Heart left ventricle (tissue), 13 donors: ENCODE measurements around the gene PACS2.

Source experiments
- POLR2A ChIP-seq, 2 donors: fragments of 450-650 bp; IDR thresholded peaks; one replicate each; pipeline ENCODE4 v1.6.1; 2017; ENCODE audit warnings: antibody characterized with exemption in 2 of 2, mild to moderate bottlenecking in 2 of 2, moderate library complexity in 2 of 2
- TF ChIP-seq, protein P1 (sequence below), 12 donors: fragments of 200-600 bp; sonication (generic) in 4 of 12; IDR thresholded peaks; one replicate each; pipeline versions ENCODE4 v1.5.0 to v1.8.0; 2018 to 2022; ENCODE audit warnings: antibody characterized with exemption in 12 of 12, mild to moderate bottlenecking in 5 of 12
- donor health status: ischemic (EF 13 %, LVEDD 7.1; RV severe dilation, severe dysfunction).
- donor health status: DM: no; HTN: yes; CAD: no.
- donor health status: DM: no; HTN: no; CAD: no.
- donor health status: ischemic (EF 25% LVEDD 6.9; RV normal size, moderate dysfunction).
- donor health status: ischemic (EF 25% LVEDD 5.7; RV mildly dilated, moderate dysfunction).
- donor health status: ischemic (EF 35%, LVEDD 5.7; RV mildly dilated, moderate dysfunction).
- donor health status: nonischemic (EF 11% LVEDD 7.7; RV severe dilation, severe dysfunction).
- donor health status: DM: yes; HTN: yes; CAD: no.
- donor health status: PGD.
- donor health status: ischemic (EF 29% LVEDD 5.4; RV normal size, mild dysfunction).
- donor health status: nonischemic (EF 23%, LVEDD 6.1; RV moderate dilation, normal function).

DNA sequence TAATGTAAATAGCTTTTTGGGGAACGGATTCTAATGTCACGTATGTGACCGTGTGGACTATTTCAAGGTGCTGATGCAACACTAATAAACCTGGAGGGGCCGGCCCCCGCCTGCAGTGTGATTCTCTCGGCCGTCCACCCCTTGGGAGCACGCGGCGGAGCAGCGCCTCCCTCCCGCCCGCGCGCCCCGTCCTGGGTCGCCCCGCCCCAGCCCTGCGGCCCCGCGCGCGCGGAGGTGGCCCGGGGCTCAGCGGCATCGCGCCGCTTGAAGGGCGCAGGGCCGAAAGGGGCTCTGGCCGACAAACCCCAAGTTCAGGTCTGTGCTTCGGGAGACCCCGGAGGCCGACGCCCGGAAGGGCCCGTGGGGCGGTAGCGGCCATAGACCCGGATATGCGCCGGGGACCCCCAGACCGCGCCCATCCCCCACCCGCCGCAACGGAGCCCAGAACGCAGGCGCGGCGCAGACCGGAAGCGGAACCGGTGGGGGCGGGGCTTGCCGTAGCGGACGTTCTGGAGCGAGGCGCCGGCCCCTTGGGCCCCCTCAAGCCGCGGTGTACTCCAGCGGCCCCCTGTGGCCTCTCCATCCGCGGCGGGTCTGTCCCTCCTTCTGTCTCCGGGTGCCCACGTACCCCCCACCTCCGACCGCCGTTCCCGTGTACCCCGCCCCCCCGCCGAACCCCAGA, 83.6 kb downstream of the PACS2 start, which contains the start of gene TEX22:
- TF ChIP-seq, protein P1, sequence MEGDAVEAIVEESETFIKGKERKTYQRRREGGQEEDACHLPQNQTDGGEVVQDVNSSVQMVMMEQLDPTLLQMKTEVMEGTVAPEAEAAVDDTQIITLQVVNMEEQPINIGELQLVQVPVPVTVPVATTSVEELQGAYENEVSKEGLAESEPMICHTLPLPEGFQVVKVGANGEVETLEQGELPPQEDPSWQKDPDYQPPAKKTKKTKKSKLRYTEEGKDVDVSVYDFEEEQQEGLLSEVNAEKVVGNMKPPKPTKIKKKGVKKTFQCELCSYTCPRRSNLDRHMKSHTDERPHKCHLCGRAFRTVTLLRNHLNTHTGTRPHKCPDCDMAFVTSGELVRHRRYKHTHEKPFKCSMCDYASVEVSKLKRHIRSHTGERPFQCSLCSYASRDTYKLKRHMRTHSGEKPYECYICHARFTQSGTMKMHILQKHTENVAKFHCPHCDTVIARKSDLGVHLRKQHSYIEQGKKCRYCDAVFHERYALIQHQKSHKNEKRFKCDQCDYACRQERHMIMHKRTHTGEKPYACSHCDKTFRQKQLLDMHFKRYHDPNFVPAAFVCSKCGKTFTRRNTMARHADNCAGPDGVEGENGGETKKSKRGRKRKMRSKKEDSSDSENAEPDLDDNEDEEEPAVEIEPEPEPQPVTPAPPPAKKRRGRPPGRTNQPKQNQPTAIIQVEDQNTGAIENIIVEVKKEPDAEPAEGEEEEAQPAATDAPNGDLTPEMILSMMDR (IDR thresholded peaks at IDR 0.05), result peak in 10 of 12 donors; percentile 7 to 53 (median 42)
- peak in 1 of 2 donors; percentile 78 for TF ChIP-seq POLR2A (IDR thresholded peaks at IDR 0.05)
